HG03575 (cell line): ENCODE data around the gene ERAS.

Experiments
- ATAC-seq: cut with Tn5 transposase; IDR thresholded peaks from one replicate; pipeline ENCODE4 v1.9.1; 2021; ENCODE audit not compliant: unreplicated experiment, insufficient number of reproducible peaks, low FRiP score; ENCODE audit errors: extremely low read depth

The ERAS gene

GRCh38 chrX:48826135-48826875 is at the start of gene ERAS:
ERAS (plus strand) TSS chrX:48826513; CDS start chrX:48829124, 2,611 bp downstream.
- ATAC-seq = no peak

- ATAC-seq = no peak
Observed at GRCh38 chrX:48776818-48777439, 49.4 kb upstream of the ERAS start.

- ATAC-seq = no peak
Observed at GRCh38 chrX:48779399-48779798, 46.9 kb upstream of the ERAS start.

- no peak for ATAC-seq
Observed at GRCh38 chrX:48781705-48782104, 44.6 kb upstream of the ERAS start.

GRCh38 chrX:48782216-48782615 is 44.1 kb upstream of the ERAS start:
- ATAC-seq = no peak

GRCh38 chrX:48782795-48783194 is 43.5 kb upstream of the ERAS start:
- no peak for ATAC-seq

- no peak for ATAC-seq
Observed at GRCh38 chrX:48784726-48785125, 41.6 kb upstream of the ERAS start.

- ATAC-seq = no peak
Observed at GRCh38 chrX:48785186-48785539, 41.1 kb upstream of the ERAS start.

GRCh38 chrX:48785540-48786214 is 40.6 kb upstream of the ERAS start:
- ATAC-seq = no peak

GRCh38 chrX:48786341-48786800 is 39.9 kb upstream of the ERAS start, which contains the start of gene GATA1:
GATA1 (plus strand) TSS chrX:48786590; CDS start chrX:48791110, 4,520 bp downstream.
- ATAC-seq = no peak

- ATAC-seq = no peak
Observed at GRCh38 chrX:48786825-48787504, 39.3 kb upstream of the ERAS start.

GRCh38 chrX:48787505-48788443 is 38.5 kb upstream of the ERAS start:
- ATAC-seq = no peak

- ATAC-seq = no peak
Observed at GRCh38 chrX:48789366-48790220, 36.7 kb upstream of the ERAS start.

GRCh38 chrX:48790477-48790876 is 35.8 kb upstream of the ERAS start:
- ATAC-seq = no peak

- no peak for ATAC-seq
Observed at GRCh38 chrX:48791063-48791820, 35.1 kb upstream of the ERAS start.

- no peak for ATAC-seq
Observed at GRCh38 chrX:48792219-48792618, 34.1 kb upstream of the ERAS start.

- no peak for ATAC-seq
Observed at GRCh38 chrX:48793935-48794334, 32.4 kb upstream of the ERAS start.
